ENCODE data around the gene PEX16.

The PEX16 gene

DNA sequence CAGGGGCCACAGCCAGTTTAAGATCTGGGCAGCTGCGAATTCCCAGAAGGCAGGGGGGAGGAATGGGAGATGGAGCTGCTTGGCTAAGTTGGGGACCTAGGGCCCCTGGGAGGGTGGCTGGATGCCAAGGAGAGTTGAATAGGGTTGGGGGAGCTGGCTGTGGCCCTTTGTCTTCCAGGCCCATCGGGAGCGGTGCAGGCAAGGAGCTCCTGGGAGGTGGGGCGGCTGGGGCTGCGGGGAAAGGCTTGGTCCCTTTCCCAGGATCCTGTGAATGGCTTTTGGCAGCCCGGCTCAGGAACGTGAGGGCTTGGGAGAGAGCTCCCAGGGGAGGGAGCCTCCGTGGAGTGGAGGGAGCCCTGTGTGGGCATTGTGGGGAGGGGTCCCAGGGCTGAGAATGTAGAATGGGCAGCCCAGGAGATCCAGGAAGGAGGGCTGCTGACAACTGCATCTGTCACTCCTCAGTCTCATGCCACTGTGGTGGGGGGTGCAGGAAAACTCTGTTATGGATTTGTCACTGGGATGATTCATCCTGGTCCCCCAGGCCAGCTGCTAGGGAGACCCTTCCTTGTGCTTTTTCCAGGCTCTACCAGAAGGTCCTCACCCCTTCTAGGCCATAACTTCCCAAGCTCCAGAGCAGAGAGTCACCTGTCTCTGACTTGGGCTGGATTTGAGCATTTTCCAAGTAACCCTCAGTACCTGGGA lies 16.6 kb downstream of the PEX16 start:
- H3K27ac ChIP-seq, result peak overlapping the region; percentile 66; the same call in 1 of the 2 replicates
- TF ChIP-seq ZFX (IDR thresholded peaks at IDR 0.05; ENCODE audit: borderline replicate concordance), result no peak
- TF ChIP-seq, protein P1, sequence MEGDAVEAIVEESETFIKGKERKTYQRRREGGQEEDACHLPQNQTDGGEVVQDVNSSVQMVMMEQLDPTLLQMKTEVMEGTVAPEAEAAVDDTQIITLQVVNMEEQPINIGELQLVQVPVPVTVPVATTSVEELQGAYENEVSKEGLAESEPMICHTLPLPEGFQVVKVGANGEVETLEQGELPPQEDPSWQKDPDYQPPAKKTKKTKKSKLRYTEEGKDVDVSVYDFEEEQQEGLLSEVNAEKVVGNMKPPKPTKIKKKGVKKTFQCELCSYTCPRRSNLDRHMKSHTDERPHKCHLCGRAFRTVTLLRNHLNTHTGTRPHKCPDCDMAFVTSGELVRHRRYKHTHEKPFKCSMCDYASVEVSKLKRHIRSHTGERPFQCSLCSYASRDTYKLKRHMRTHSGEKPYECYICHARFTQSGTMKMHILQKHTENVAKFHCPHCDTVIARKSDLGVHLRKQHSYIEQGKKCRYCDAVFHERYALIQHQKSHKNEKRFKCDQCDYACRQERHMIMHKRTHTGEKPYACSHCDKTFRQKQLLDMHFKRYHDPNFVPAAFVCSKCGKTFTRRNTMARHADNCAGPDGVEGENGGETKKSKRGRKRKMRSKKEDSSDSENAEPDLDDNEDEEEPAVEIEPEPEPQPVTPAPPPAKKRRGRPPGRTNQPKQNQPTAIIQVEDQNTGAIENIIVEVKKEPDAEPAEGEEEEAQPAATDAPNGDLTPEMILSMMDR (IDR thresholded peaks at IDR 0.05), result no peak

DNA sequence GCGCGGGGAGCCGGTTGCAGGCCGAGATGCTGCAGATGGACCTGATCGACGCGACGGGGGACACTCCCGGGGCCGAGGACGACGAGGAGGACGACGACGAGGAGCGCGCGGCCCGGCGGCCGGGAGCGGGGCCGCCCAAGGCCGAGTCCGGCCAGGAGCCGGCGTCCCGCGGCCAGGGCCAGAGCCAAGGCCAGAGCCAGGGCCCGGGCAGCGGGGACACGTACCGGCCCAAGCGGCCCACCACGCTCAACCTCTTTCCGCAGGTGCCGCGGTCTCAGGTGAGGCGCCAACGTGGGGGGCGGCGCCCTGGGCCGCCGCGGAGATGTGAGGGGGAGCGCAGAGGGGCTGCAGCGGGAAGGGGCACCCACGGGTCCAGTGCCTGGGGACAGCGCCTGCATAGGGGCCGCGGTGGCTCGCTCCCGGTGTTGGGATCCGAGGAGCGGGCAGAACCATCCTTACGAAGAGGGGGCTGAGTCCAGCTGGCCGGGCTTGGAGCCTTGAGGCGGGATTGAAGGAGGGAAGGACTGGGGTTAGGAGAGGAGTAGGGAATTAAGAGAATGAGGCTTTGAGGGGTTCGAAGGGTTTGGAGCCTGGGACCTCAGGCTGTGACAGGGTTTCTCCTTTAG lies 17.4 kb downstream of the PEX16 start:
- H3K27ac ChIP-seq, result peak overlapping the region; percentile 66

DNA sequence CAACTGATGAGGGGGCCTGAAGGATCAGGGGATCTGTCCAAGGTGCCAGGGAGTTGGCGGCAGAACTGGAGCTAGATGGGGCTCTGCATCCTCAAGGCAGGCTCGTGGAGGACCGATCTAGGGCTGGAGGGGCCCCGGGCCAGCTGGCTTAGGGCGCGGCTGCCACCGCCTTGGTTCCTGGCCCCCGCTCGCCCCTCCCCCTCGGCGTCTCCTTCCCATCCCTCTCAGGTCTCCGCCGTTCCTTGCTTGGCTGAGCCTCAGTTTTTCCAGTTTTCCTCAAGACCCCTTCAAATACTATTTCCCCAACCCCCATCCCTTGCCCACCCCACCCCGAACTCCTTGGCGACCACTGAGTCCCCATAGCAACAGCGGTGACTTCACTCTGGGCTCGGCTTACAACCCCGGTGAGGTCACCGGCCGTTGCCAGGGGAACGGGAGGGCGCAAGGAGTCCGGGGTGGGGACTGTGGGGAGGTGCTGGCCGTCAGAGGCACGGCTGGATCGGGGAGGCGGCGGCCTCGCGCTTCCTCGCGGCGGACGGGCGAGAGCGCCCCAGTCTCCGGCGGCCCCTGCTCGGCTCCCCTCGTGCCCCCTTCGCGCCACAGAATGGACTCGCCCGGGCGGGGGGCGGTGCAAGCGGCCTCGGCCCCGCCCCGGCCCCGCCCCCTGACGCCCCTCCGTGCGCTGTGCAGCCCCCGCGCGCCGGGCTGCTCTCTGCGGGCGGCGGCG lies 18.1 kb downstream of the PEX16 start:
- TF ChIP-seq ZFX (IDR thresholded peaks at IDR 0.05; ENCODE audit: borderline replicate concordance), result no peak
- TF ChIP-seq, protein P1 (IDR thresholded peaks at IDR 0.05), result no peak
- peak overlapping the region; percentile 66 for H3K27ac ChIP-seq

DNA sequence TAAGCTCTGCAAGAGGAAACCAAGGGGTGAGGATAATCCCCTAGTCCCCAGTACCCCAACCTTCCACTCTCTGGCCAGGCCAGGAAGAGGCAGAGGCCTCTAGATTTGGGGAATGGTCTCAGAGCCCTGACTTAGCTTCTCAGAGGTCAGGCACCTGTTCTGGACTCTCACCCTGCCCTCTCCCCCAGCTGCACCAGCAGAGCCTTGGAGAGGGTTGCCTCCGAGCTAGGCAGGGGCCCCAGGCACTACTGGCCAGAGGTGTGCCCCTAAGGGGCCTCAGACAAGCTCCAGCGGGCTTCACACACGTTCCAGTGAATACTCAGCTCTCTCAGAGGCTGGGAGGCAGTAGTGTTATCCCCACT lies 18.6 kb downstream of the PEX16 start:
- peak overlapping the region; percentile 66 for H3K27ac ChIP-seq
- TF ChIP-seq, protein P1 (IDR thresholded peaks at IDR 0.05), result no peak
- no peak for TF ChIP-seq ZFX (IDR thresholded peaks at IDR 0.05; ENCODE audit: borderline replicate concordance)

DNA sequence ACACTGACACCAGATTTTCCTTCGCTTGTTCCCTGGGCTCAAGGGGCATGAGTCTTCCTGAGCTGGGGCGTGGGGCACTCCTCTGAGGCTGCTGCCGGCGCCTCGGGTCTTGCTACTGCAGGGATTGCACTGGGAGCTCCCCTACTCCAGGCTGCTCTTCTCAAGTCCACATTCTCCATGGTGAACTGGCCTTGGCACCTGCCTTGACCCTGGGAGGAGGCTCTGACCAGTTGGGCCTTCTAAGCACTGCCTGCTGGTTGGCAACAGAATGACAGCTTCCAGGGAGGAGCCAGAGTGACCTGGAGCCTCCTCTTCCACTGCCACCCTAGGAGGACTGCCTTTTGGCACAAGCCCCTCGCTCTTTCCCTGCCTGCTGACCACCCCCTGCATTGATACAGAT lies 20.1 kb downstream of the PEX16 start:
- H3K27ac ChIP-seq, result no peak overlapping the region
- TF ChIP-seq, protein P1 (IDR thresholded peaks at IDR 0.05), result no peak

DNA sequence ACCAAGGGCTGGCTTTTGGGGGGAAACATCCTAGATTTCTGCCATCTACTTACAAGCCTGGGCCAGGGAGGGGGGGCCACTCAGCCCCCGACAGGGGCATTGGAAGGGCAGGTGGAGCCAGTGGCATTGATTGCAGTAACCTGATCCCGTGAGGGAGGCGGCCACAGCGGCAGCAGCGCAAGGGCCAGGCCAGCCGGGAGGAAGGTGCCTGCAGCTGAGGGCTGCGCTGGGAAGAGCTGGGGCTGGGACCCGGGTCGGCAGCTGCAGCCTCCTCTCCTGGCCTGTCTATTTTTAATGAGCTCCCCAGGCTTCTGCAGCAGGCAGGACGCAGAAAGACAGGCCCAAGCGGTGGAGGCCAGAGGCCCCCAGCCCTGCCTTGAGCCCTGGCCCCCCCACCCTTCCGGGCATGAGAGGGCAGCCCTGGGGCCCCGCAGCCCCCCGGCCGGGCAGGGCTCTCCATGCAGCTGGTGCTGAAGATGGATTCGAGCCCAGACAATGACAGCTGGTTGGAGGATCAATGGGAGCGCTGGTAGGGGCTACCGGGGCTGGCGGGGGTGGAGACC lies 21.2 kb downstream of the PEX16 start:
- 0 out of 2 replicates have a peak overlapping the region, but pooled peaks have one; percentile 4 for H3K27ac ChIP-seq
- TF ChIP-seq ZFX (IDR thresholded peaks at IDR 0.05; ENCODE audit: borderline replicate concordance), result no peak
- TF ChIP-seq, protein P1 (IDR thresholded peaks at IDR 0.05), result no peak

DNA sequence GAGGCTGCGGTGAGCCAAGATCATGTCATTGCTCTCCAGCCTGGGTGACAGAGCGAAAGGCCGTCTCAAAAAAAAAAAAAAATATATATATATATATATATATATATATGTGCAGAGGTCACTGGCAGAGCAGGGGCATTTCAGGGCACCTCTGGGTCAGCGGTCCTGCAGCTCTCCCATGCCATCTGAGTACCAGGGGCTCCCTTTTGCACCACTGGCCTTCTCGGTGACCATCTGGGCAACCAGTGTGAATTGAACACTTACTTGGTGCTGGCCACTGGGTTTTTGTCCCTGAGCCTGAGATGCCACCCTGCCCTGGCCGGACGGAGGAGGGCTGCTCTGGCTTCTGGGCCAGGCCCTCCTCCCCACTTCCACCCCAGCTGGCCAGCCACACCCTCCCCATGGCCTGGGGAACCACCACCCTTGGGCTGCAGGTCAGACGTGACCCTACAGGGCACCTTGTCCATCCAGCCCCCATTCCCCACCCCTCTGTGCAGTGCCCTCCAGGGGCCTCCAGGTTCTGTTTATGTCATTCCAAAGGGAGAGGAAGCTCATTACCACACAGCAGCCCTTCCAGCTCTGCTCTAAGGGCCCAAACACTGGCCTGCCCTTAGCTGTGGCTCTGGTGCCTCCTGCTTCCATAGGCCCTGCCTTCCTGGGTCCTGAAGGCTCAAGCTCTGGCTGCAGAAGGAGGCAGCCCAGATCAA lies 22.0 kb downstream of the PEX16 start:
- TF ChIP-seq, protein P1 (IDR thresholded peaks at IDR 0.05), result no peak
- TF ChIP-seq ZFX (IDR thresholded peaks at IDR 0.05; ENCODE audit: borderline replicate concordance), result no peak
- H3K27ac ChIP-seq, result 0 out of 2 replicates have a peak overlapping the region, but pooled peaks have one; percentile 4

Measured in 22Rv1 (cell line).